Raji (cell line): ENCODE data around the gene HOMER3.

Source experiments
- POLR2A ChIP-seq: IDR thresholded peaks from 2 replicates; pipeline ENCODE4 v1.6.1; 2011; ENCODE audit warnings: low read depth, low read length, control low read depth; ENCODE audit not compliant: insufficient read depth

The HOMER3 gene

GRCh38 chr19:18899624-18900560, 41.1 kb downstream of the HOMER3 start:
- TF ChIP-seq POLR2A: no peak

GRCh38 chr19:18898607-18899408, 42.2 kb downstream of the HOMER3 start:
- no peak for TF ChIP-seq POLR2A

- no peak for TF ChIP-seq POLR2A
These were observed 42.9 kb downstream of the HOMER3 start for GRCh38 chr19:18898081-18898606.

DNA sequence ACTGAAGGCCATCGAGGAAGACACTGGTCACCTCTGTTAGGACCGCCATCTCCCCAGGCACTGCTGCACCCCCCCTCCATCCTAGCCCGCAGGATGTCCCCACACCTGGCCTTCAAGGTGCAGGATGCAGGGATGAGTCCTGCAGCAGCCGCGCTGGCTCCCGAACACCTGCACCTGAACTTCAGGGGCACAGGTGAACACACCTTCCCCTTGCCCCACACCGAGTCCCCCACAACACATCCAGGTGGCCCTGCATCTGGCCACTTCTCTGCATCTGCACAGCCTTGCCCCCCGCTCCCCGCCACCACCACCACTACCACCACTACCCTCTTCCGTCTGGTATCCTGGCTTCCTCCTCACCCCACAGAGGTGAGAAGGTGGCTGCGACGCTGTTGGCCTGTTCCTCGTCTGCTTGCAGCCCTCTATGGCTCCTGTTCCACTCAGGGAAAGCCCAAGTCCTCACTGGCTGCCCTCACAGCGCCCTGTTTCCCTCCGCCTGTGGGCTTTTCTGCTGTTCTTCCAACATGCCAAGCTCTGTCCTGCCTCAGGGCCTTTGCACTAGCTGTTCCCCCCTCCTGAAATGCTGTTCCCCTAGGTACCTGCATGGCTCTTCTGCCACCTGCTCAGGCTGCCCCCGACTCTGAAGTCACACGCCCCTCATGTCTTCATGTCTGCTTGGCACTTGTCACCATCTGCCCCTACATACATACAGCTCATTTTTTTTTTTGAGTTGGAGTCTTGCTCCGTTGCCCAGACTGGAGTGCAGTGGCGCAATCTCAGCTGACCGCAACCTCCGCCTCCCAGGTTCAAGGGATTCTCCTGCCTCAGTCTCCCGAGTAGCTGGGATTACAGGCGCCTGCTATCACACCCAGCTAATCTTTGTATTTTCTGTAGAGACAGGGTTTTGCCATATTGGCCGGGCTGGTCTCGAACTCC, 43.7 kb downstream of the HOMER3 start:
- no peak for TF ChIP-seq POLR2A

DNA sequence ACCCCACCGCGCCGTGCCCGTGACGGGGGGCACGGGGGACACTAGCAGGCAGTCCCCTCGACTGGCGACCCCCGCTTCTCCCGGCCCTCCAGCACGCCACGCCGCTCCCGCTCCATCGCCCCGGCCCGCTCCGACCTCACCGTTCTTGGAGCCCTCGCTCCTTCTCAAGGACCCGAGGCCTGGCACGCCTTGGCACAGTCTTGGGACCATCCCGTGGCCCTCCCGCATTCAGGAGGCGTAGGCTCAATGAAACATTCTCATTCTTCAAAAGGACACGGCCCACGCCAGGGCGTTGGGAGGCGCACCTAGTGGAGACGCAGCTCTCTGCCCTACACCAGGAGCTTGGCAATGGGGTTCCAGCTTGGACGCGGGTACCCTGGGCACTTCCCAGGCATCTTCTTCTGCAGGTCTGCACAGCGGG, 44.6 kb downstream of the HOMER3 start:
- TF ChIP-seq POLR2A: no peak

DNA sequence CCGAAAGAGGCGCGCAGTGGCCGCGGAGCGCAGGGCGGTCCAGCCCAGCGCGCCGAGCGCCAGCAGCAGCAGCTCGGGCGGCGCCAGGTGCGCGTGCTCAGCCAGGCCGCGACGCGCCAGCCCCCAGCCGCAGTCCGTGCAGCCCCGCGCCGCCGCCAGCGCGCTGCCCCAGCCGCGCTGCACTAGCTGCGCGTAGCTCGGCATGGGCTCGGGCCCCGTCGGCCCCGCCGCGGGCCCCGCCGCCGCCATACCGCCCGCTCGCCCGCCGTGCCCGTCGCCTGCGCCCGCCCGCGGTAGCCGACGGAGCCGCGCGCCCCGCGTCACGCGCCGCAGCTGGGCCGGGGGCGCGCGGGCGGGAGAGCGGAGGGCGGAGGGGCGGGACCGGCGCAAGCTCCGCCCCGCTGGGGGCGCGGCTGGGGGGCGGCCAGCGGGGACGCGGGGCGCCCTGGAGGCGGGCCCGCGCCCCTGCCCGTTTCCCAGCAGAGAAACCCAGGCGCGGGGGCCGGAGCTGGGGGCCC, 45.1 kb downstream of the HOMER3 start, which contains the start of gene CERS1:
CERS1 (minus strand) TSS at position 335 of the 518 bp plus-strand sequence; CDS start at position 249, 86 bp downstream.
- no peak for TF ChIP-seq POLR2A

DNA sequence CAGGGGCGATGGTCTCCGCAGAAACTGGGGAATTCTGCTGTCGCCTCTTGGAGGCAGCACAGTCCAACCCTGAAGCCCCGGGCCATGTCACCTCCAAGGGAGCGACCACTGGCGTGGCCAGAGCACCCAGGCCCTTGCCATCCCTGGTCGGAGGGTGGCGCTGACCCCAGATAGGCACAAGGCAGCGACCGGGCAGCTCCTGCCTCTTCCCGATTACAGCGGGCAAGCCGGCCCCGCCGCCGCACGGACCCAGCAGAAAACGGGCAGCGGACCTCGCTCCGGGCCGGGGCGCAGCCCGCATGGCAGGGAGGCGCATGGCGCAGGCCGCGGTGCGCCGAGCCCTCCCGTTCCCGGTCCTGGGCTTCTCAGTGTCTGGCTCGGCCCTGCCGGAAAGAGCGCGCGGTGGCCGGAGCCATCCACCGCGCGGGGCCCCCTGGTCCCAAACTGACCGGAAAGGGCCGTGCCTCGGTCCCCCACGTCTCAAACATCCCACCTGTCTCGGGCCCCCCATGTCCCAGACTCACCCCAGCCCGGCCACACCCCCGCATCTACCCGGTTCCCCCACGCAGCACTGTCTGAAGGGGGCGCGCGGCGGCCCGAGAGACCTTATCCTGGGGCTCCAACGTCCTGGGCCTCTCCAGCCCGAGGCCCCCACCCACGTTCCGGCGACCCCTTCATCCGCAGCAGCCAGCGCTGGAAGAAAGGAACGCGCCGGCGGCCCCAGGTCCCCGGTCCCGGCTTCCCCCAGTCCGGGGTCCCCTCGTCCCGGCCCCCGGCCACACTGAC, 45.8 kb downstream of the HOMER3 start:
- no peak for TF ChIP-seq POLR2A

DNA sequence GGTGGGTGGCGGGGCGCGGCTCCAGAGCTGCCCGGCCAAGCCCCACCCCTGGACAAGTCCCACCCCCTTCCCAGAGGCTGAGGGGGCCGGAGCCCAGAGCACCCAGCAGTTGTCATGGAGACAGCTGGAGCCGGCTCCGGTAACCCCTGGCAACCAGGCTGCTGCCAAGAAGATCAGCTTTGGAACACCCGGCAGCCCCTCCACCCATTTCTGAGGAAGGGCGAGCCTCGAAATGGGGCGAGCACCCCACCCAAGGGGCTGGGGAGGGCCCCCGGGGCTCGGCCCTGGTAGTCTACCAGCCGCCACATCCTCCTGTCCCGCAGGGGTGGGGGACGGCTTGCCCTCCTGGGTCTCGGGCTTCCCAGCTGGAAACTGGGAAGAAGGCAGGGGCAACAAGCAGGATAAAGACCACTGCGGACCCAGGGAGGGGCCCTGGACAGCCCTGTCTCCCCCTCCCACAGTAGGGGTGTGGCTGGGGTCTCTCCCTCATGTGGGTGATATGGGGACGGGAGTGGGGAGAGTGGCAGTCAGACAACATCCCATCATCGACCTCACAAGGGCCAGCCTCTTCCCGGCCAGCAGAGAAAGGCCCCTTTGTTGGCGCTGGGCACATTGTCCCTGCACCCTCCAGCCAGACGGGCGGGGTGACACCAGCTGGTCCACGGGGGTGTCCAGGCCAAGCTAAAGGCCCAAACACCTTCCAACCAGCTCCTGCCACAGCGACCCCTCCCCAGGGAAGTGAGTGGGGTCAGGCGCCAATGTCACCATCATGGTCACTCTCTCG, 46.6 kb downstream of the HOMER3 start:
- no peak for TF ChIP-seq POLR2A

DNA sequence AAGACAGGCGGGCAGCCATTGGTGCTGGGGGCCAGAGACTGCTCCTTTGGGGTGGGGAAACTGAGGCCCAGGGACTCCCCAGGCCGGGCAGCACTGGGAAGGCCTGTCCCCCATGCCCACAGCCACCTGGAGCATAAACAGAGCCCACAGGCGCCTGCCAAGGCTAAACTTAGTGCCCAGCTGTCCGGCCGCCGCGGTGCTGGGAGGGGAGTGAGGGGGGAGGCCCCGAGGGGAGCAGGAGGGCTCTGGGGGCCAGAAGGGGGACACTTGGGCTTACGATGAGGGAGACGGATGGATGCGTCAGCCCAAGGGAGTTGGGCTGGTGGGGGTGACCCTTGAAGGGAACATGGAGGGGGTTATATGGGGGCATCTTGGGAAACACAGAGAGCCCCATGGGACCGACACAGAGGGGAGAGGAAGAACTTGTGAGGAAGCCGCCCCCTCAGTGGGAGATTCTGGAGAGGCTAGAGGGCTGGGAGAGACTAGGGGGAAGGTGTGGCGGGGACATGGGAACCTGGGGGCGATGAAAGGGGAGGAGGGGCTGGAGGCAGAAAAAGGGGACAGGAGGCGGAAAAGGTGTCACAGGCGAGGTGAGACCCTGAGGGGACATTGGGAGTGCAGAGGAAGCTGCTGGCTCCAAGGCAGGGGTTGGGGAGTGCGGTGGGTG, 47.3 kb downstream of the HOMER3 start:
- no peak for TF ChIP-seq POLR2A

DNA sequence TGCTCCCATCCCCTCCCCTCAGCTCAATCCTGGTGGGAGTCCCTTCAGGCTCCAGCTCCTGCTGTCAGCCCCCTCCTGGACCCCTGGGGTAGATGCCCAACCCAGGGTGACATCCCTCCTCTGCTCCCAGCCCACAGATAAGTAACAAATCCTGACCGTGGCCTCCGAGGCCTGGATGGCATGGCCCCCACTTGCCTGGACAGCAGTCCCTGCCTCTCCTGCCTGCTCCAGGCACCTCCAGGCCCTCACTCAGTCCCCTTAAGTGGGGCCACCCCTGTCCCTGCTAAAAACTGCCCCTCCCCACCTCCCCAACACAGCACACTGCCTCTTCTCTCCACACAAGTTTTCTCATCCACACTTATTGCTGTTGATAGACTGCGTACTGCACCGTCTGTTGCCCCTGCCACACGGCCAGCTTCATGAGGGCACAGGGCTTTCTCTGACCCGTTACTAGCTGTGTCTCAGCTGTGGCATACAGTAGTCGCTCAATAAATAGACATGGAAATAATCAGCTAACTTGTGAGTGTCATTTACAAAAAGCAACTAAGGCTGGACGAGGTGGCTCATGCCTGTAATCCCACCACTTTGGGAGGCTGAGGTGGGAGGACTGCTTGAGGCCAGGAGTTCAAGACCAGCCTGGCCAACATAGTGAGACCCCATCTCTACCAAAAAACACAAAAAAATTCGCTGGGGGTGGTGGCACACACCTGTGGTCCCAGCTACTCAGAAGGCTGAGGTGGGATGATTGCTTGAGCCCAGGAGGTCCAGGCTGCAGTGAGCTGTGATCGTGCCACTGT, 50.9 kb downstream of the HOMER3 start:
- TF ChIP-seq POLR2A: no peak

DNA sequence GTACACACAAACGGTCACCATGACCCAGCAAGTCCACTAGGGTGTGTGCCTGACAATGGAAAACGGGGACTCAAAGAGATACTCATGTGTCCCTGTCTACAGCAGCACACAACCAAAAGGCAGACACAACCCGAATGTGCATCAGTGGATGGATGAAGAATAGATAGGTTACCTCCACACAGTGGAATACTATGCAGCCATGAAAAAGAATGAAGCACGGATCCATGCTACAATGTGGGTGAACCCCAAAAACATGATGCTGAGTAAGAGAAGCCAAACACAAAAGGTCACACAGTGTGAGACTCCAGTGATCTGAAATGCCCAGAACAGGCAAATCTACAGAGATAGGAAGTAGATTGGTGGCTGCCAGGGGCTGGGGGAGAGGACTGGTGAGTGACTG, 54.0 kb downstream of the HOMER3 start:
- no peak for TF ChIP-seq POLR2A
